Left lung (tissue), 14 donors: ENCODE results near the gene RASSF3. TPM values are rescaled to one million over a fixed set of nuclear protein-coding genes. Genes with fewer than 3 reads are reported as not detected.

Source experiments
- ATAC-seq: fragments of 200-7000 bp; cut with Tn5 transposase; one replicate; pipeline ENCODE4 v1.9.1; 2020; ENCODE audit warnings: moderate library complexity
- DNase-seq, 4 donors: peaks; one replicate each; pipeline ENCODE4 v3.0.0-alpha.2; 2013 to 2020
- H3K27ac ChIP-seq, 2 donors: fragments of 200-600 bp; sonication (generic) in 1 of 2; one replicate each; pipeline versions ENCODE4 v1.5.0 to v1.8.0; 2020 to 2021
- H3K27me3 ChIP-seq, 2 donors: fragments of 200-600 bp; sonication (generic) in 1 of 2; one replicate each; pipeline versions ENCODE4 v1.5.0 to v1.8.0; 2020 to 2021
- H3K36me3 ChIP-seq, 2 donors: fragments of 200-600 bp; sonication (generic) in 1 of 2; one replicate each; pipeline versions ENCODE4 v1.5.0 to v1.8.0; 2020 to 2021
- H3K4me1 ChIP-seq, 2 donors: fragments of 200-600 bp; one replicate each; pipeline ENCODE4 v1.8.0; 2021
- H3K4me3 ChIP-seq, 2 donors: fragments of 200-600 bp; sonication (generic) in 1 of 2; one replicate each; pipeline versions ENCODE4 v1.5.0 to v1.8.0; 2020 to 2021; ENCODE audit warnings: mild to moderate bottlenecking in 1 of 2
- H3K9me3 ChIP-seq, 2 donors: fragments of 200-600 bp; sonication (generic) in 1 of 2; one replicate each; pipeline versions ENCODE4 v1.5.0 to v1.8.0; 2020 to 2021
- CTCF ChIP-seq, 2 donors: fragments of 200-600 bp; sonication (generic) in 1 of 2; IDR thresholded peaks; one replicate each; pipeline versions ENCODE4 v1.5.0 to v1.8.0; 2021; ENCODE audit warnings: antibody characterized with exemption in 2 of 2
- intact Hi-C, 2 donors: fragments of 100-400 bp; cut with DNase I; formaldehyde crosslinking; loops; one replicate each; pipeline versions ENCODE4 v1.11.2 to v1.14.2; 2022
- long read RNA-seq, 12 donors: library from polyadenylated mRNA in 2 of 12; unstranded in 2 of 12; transcript quantifications; one replicate each; pipeline ENCODE4 v2.0.0 and lab custom pipeline, GENCODE V29; 2019 to 2026
- polyA plus RNA-seq, 6 donors: library from polyadenylated mRNA; unstranded; fragments of 120-200 nt; gene quantifications; one replicate each; pipeline ENCODE4 v1.2.1, GENCODE V29; 2013; ENCODE audit not compliant: insufficient read length in 6 of 6
- total RNA-seq, 2 donors: library from RNA; stranded (reverse); fragmentation: NEBNext Ultra II Directional; extraction: Animal tissue kit (Norgen Biotek cat#: 25700); gene quantifications; one replicate each; pipeline ENCODE4 v1.2.1, GENCODE V29; 2021
- donor health status: DM: no; HTN: yes; CAD: no.
- donor health status: DM: no; HTN: no; CAD: no.

RASSF3 gene
- total RNA-seq: 10 to 100 TPM; 74.5 to 90.2 TPM
- 10 to 100 TPM; 30.3 to 38.0 (median 33.5) TPM for polyA plus RNA-seq
- long read RNA-seq, donor 1, transcript RASSF3-204 (5 exons, 3,492 nt): major isoform, 16 of 70 reads
- long read RNA-seq, donor 1, partial matches to known transcripts: 53 of 70 reads
- long read RNA-seq, donor 1, other reads (novel, unspliced or antisense): 0 of 70 reads
- long read RNA-seq, donor 2, transcript RASSF3-204 (5 exons, 3,492 nt): major isoform, 15 of 20 reads
- long read RNA-seq, donor 2, partial matches to known transcripts: 5 of 20 reads
- long read RNA-seq, donor 2, other reads (novel, unspliced or antisense): 0 of 20 reads
- long read RNA-seq, donor 3, partial matches to known transcripts: 0 of 5 reads
- long read RNA-seq, donor 3, other reads (novel, unspliced or antisense): 0 of 5 reads
- long read RNA-seq, donor 4, partial matches to known transcripts: 0 of 1 reads
- long read RNA-seq, donor 4, other reads (novel, unspliced or antisense): 1 of 1 reads
- long read RNA-seq, donor 5, transcript RASSF3-204 (5 exons, 3,492 nt): major isoform, 6 of 6 reads
- long read RNA-seq, donor 5, partial matches to known transcripts: 0 of 6 reads
- long read RNA-seq, donor 5, other reads (novel, unspliced or antisense): 0 of 6 reads
- long read RNA-seq, donor 6, transcript RASSF3-204 (5 exons, 3,492 nt): major isoform, 8 of 8 reads
- long read RNA-seq, donor 6, partial matches to known transcripts: 0 of 8 reads
- long read RNA-seq, donor 6, other reads (novel, unspliced or antisense): 0 of 8 reads
- long read RNA-seq, donor 7, partial matches to known transcripts: 28 of 29 reads
- long read RNA-seq, donor 7, other reads (novel, unspliced or antisense): 0 of 29 reads
- long read RNA-seq, donor 8, transcript RASSF3-204 (5 exons, 3,492 nt): major isoform, 8 of 8 reads
- long read RNA-seq, donor 8, partial matches to known transcripts: 0 of 8 reads
- long read RNA-seq, donor 8, other reads (novel, unspliced or antisense): 0 of 8 reads
- long read RNA-seq, donor 9: 0 reads
- long read RNA-seq, donor 10, partial matches to known transcripts: 1 of 1 reads
- long read RNA-seq, donor 10, other reads (novel, unspliced or antisense): 0 of 1 reads
- long read RNA-seq, donor 11, partial matches to known transcripts: 30 of 38 reads
- long read RNA-seq, donor 11, other reads (novel, unspliced or antisense): 5 of 38 reads
- long read RNA-seq, donor 12, partial matches to known transcripts: 30 of 34 reads
- long read RNA-seq, donor 12, other reads (novel, unspliced or antisense): 0 of 34 reads

GRCh38 chr12:64610079-64610659, at the start of gene RASSF3:
Gene RASSF3, plus strand, starts transcription at chr12:64610495. Its CDS starts 138 bp downstream, at chr12:64610633.
- intact Hi-C loops: loop anchor here in 1 of 2 donors (10.0 kb wide), 1 partner anchor 75 kb away; no protein-coding TSS in a partner anchor
- Histone ChIP-seq H3K9me3 (no peaks in the 10 kb centered on the region), H3K4me1 (peaks cover 7 to 52% of the 10 kb centered on the region in 2 donors), H3K27ac (peak within 1 kb of the TSS; percentile 93 to 99), H3K27me3 (no peaks in the 10 kb centered on the region), H3K36me3 (peaks cover 0 to 14% of the 10 kb centered on the region in 2 donors), H3K4me3 (peak within 1 kb of the TSS; percentile 76 to 96)
- DNase-seq (peak; percentile 74 to 96 (median 83)), ATAC-seq (peak; percentile 82)
- no peak for TF ChIP-seq CTCF (IDR thresholded peaks at IDR 0.05)

GRCh38 chr12:64561302-64562136, 48.8 kb upstream of the RASSF3 start:
- Histone ChIP-seq H3K4me1 (peaks cover 0 to 10% of the 10 kb centered on the region in 2 donors), H3K36me3 (no peaks in the 10 kb centered on the region), H3K9me3 (no peaks in the 10 kb centered on the region), H3K27ac (no peak overlapping the region), H3K27me3 (no peaks in the 10 kb centered on the region), H3K4me3 (no peak overlapping the region)
- DNase-seq: no peak
- no peak for TF ChIP-seq CTCF (IDR thresholded peaks at IDR 0.05)
- intact Hi-C loops: no loop called here
- no peak for ATAC-seq

- H3K27ac ChIP-seq: no peak overlapping the region
- no peaks in the 10 kb centered on the region for H3K9me3 ChIP-seq
- H3K27me3 ChIP-seq: no peaks in the 10 kb centered on the region
- TF ChIP-seq CTCF (IDR thresholded peaks at IDR 0.05): no peak
- H3K4me1 ChIP-seq: peaks cover 0 to 28% of the 10 kb centered on the region in 2 donors
- intact Hi-C loops: no loop called here
- H3K36me3 ChIP-seq: no peaks in the 10 kb centered on the region
- ATAC-seq (no peak), DNase-seq (no peak)
- no peak overlapping the region for H3K4me3 ChIP-seq
Observed at GRCh38 chr12:64566122-64566521, 44.2 kb upstream of the RASSF3 start.

- no peaks in the 10 kb centered on the region for H3K27me3 ChIP-seq
- no peak overlapping the region for H3K4me3 ChIP-seq
- peaks cover 0 to 24% of the 10 kb centered on the region in 2 donors for H3K4me1 ChIP-seq
- intact Hi-C loops: no loop called here
- H3K27ac ChIP-seq: no peak overlapping the region
- no peaks in the 10 kb centered on the region for H3K9me3 ChIP-seq
- DNase-seq (no peak), ATAC-seq (no peak)
- H3K36me3 ChIP-seq: no peaks in the 10 kb centered on the region
- no peak for TF ChIP-seq CTCF (IDR thresholded peaks at IDR 0.05)
Observed at GRCh38 chr12:64566831-64567517, 43.3 kb upstream of the RASSF3 start.
